Right renal pelvis (tissue), 4 donors: ENCODE measurements around the gene LDAF1. TPM values are rescaled to one million over a fixed set of nuclear protein-coding genes. Genes with fewer than 3 reads are reported as not detected.
"Not testable (repeated sequence)": the region's sequence is repeated elsewhere in the genome, so short reads cannot be mapped to it uniquely, and the experiment has no call there.

Source experiments
- DNase-seq, 4 donors: peaks; one replicate each; pipeline ENCODE4 v3.0.0-alpha.2; 2013; ENCODE audit warnings: low read depth in 4 of 4, low spot score in 3 of 4, missing footprints in 1 of 4
- polyA plus RNA-seq, 4 donors: library from polyadenylated mRNA; unstranded; fragments of 120-200 nt; gene quantifications; one replicate each; pipeline ENCODE4 v1.2.1, GENCODE V29; 2013; ENCODE audit not compliant: insufficient read length in 4 of 4

LDAF1 gene
- polyA plus RNA-seq, 4 donors, result 22.8 to 28.6 (median 26.2) TPM

- DNase-seq, result no peak
Measured at GRCh38 chr16:21161211-21161610, 2.7 kb downstream of the LDAF1 start.

- no peak for DNase-seq
Measured at GRCh38 chr16:21162661-21163151, 4.2 kb downstream of the LDAF1 start.

GRCh38 chr16:21163576-21163975 is 5.1 kb downstream of the LDAF1 start:
- DNase-seq, result no peak

GRCh38 chr16:21164521-21165168 is 6.2 kb downstream of the LDAF1 start:
- DNase-seq, result no peak

GRCh38 chr16:21166561-21166961 is 8.1 kb downstream of the LDAF1 start:
- DNase-seq, result no peak

GRCh38 chr16:21167360-21167759 is 8.9 kb downstream of the LDAF1 start:
- no peak for DNase-seq

GRCh38 chr16:21167929-21168602 is 9.6 kb downstream of the LDAF1 start:
- no peak for DNase-seq

- DNase-seq, result no peak
Measured at GRCh38 chr16:21169249-21169981, 10.9 kb downstream of the LDAF1 start.

- not testable (repeated sequence) for DNase-seq
Measured at GRCh38 chr16:21170116-21170515, 11.6 kb downstream of the LDAF1 start.

- DNase-seq, result no peak
Measured at GRCh38 chr16:21172650-21173049, 14.2 kb downstream of the LDAF1 start.

GRCh38 chr16:21175397-21175796 is 16.9 kb downstream of the LDAF1 start:
- DNase-seq, result no peak

GRCh38 chr16:21179126-21179982 is 20.9 kb downstream of the LDAF1 start:
- DNase-seq, result no peak

GRCh38 chr16:21179983-21180365 is 21.5 kb downstream of the LDAF1 start:
- DNase-seq, result no peak

- no peak for DNase-seq
Measured at GRCh38 chr16:21183995-21184394, 25.5 kb downstream of the LDAF1 start.

- no peak for DNase-seq
Measured at GRCh38 chr16:21184834-21185233, 26.4 kb downstream of the LDAF1 start.

- DNase-seq, result no peak
Measured at GRCh38 chr16:21185659-21186325, 27.3 kb downstream of the LDAF1 start.

GRCh38 chr16:21186326-21186691 is 27.8 kb downstream of the LDAF1 start:
- no peak for DNase-seq

- no peak for DNase-seq
Measured at GRCh38 chr16:21189311-21189710, 30.8 kb downstream of the LDAF1 start.

- no peak for DNase-seq
Measured at GRCh38 chr16:21190013-21190412, 31.5 kb downstream of the LDAF1 start.

- DNase-seq, result no peak
Measured at GRCh38 chr16:21190599-21190998, 32.1 kb downstream of the LDAF1 start.
